ENCODE measurements around the gene ATP4B. TPM values are rescaled to one million over a fixed set of nuclear protein-coding genes. Genes with fewer than 3 reads are reported as not detected.
"Not testable (repeated sequence)": the region's sequence is repeated elsewhere in the genome, so short reads cannot be mapped to it uniquely, and the experiment has no call there.

ATP4B gene
- total RNA-seq, 1 donor, result not detected

DNA sequence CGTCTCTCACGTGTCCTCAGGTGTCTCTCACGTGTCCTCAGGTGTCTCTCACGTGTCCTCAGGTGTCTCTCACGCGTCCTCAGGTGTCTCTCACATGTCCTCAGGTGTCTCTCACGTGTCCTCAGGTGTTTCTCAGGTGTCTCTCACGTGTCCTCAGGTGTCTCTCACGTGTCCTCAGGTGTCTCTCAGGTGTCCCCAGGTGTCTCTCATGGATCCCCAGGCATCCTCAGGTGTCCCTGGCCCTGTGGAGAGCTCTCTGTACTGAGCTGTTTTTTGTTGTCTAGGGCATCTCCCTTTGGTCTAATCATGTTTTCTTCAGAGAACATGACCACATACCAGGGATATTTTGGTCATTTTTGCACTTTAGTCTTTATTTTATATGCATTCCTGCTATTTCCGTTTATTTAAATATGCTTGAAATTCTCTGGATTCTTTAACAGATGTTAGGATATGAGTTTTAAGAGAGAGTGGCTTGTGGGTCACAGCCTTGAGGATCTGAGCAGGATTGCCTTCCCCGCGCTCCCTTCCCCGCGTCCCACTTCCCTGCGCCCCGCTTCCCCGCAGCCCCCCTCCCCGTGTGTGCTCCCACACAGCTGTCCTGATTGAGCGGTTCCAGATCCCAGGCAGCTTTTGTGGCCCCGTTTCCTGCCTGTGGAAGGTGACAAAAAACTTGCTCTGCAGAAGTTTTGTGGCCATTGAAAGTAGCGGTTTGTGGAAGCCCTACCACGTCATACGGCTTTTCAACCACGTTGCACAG lies 31.9 kb downstream of the ATP4B start:
- TF ChIP-seq, protein P1, sequence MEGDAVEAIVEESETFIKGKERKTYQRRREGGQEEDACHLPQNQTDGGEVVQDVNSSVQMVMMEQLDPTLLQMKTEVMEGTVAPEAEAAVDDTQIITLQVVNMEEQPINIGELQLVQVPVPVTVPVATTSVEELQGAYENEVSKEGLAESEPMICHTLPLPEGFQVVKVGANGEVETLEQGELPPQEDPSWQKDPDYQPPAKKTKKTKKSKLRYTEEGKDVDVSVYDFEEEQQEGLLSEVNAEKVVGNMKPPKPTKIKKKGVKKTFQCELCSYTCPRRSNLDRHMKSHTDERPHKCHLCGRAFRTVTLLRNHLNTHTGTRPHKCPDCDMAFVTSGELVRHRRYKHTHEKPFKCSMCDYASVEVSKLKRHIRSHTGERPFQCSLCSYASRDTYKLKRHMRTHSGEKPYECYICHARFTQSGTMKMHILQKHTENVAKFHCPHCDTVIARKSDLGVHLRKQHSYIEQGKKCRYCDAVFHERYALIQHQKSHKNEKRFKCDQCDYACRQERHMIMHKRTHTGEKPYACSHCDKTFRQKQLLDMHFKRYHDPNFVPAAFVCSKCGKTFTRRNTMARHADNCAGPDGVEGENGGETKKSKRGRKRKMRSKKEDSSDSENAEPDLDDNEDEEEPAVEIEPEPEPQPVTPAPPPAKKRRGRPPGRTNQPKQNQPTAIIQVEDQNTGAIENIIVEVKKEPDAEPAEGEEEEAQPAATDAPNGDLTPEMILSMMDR (IDR thresholded peaks at IDR 0.05; ENCODE audit: insufficient read depth, low read length), result no peak
- no peak overlapping the region for H3K4me3 ChIP-seq (ENCODE audit: low read depth, low read length)
- DNase-seq (ENCODE audit: low read depth), result peak; percentile 54

DNA sequence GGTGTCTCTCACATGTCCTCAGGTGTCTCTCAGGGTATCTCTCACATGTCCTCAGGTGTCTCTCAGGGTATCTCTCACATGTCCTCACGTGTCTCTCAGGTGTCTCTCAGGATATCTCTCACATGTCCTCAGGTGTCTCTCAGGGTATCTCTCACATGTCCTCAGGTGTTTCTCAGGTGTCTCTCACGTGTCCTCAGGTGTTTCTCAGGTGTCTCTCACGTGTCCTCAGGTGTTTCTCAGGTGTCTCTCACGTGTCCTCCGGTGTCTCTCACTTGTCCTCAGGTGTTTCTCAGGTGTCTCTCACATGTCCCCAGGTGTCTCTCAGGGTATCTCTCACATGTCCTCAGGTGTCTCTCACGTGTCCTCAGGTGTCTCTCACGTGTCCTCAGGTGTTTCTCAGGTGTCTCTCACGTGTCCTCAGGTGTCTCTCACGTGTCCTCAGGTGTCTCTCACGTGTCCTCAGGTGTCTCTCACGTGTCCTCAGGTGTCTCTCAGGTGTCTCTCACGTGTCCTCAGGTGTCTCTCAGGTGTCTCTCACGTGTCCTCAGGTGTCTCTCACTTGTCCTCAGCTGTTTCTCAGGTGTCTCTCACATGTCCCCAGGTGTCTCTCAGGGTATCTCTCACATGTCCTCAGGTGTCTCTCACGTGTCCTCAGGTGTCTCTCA lies 33.2 kb downstream of the ATP4B start:
- not testable (repeated sequence) for H3K4me3 ChIP-seq (ENCODE audit: low read depth, low read length); DNase-seq (ENCODE audit: low read depth)

DNA sequence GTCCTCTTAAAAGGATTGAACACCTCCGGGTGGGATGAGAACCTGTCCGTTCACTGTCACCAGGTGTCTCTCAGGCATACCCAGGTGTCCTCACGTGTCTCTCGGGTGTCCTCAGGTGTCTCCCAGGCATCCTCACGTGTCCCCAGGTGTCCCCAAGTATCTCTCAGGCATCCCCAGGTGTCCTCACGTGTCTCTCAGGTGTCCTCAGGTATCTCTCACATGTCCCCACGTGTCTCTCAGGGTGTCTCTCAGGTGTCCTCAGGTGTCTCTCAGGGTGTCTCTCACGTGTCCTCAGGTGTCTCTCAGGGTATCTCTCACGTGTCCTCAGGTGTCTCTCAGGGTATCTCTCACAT lies 33.8 kb downstream of the ATP4B start:
- no peak for DNase-seq (ENCODE audit: low read depth)
- H3K4me3 ChIP-seq (ENCODE audit: low read depth, low read length), result no peak overlapping the region
- TF ChIP-seq, protein P1 (IDR thresholded peaks at IDR 0.05; ENCODE audit: insufficient read depth, low read length), result no peak

DNA sequence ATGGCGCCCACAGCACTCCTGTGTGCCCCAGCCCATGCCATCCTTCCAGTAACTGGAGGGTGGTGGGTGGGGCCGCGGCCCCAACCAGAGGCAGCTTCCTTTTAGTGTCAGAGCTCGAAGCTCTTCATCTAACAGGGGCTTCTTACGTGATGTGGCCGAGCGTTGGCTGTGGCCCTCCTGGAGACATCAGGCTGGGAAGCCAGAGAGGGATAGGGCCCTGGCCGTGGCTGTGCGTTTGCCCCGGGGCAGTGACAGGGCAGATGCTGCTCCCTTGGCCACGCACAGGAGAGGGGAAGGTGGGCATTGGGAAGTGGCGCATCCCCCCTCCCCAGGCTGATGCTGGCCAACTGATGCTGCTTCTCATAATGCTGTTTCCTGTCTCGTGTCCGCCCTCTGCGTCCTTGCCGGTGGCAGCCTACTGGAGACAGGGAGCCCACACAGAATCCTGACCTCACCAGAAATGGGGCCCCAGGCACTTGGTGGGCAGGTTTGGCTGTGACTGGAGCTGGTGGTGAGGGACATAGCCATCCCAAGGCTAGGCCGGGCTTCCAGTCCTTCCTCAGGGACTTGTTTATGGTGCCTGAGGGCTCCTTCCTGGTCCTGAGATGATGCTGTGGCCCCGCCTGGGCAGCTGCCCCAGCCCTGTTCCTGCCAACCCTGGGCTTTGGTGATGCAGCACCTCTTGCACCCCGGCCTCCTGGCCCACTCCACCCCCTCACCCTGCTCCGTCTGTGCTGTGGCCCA lies 34.3 kb downstream of the ATP4B start:
- TF ChIP-seq, protein P1 (IDR thresholded peaks at IDR 0.05; ENCODE audit: insufficient read depth, low read length), result no peak
- no peak for DNase-seq (ENCODE audit: low read depth)
- no peak overlapping the region for H3K4me3 ChIP-seq (ENCODE audit: low read depth, low read length)

DNA sequence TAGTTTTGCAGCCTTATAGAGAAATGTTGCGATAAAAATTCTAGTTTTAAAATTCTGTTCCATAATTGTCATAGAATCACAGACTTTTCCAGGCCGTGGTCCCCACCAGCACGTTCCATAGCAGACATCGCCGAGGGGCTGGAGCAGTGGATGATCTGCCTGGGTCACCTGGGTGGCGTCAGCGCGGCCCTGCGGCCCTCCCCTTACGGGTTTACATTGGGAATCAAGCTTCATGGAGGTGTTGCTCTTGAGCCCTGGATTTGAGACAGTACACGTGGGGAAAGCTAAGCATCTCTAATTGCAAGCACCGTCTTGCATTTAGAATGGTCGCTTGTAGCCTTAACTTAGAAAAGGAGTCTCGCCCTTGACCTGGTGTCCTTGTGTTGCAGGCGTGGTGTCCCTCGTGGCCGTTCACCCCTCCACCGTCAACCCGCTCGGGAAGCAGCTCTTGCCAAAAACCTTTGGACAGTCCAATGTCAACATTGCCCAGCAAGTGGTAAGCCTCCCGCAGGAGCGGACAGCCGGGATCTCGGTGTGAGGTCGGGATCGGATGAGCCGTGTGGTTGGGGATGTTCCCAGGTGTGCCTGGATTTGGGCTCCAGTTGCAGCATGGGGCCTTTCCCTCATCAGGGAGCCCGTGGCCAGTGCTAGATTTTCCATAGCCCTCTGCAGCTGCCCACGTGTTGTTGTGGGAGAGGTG lies 35.1 kb downstream of the ATP4B start:
- H3K4me3 ChIP-seq (ENCODE audit: low read depth, low read length), result no peak overlapping the region
- TF ChIP-seq, protein P1 (IDR thresholded peaks at IDR 0.05; ENCODE audit: insufficient read depth, low read length), result no peak
- DNase-seq (ENCODE audit: low read depth), result no peak

DNA sequence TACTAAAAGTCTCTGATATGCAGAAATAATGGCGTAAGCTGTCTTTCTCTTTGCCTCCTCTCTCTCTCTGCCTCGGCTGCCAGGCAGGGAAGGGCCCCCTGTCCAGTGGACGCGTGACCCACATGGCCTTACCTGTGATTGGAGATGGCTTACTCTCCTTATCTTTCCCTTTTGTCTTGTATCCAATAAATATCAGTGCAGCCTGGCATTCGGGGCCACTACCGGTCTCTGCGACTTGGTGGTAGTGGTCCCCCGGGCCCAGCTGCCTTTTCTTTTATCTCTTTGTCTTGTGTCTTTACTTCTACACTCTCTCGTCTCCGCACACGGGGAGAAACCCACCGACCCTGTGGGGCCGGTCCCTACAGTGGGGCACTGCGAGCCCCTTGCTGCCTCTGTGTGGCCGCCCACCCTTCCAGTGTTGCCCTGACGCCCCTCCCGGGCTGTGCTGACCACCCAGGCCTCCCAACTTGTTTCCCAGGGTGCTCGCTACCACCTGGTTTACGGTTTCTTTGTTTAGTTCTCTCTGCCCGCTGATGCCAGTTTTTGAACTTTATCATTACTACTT lies 35.9 kb downstream of the ATP4B start:
- not testable (repeated sequence) for DNase-seq (ENCODE audit: low read depth); H3K4me3 ChIP-seq (ENCODE audit: low read depth, low read length)

DNA sequence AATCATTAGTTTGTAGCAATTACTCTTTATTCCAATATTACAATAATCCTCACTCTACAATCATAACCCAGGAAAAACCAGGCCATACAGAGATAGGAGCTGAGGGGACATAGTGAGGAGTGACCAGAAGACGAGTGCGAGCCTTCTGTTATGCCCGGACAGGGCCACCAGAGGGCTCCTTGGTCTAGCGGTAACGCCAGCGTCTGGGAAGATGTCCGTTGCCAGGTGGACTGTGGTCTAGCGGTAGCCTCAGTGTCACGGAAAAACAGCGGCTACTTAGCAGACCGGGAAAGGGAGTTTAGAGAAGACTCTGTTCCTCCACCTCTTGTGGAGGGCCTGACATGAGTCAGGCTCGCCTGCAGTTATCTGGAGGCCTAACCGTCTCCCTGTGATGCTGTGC lies 36.5 kb downstream of the ATP4B start:
- H3K4me3 ChIP-seq (ENCODE audit: low read depth, low read length), result not testable (repeated sequence)
- TF ChIP-seq, protein P1 (IDR thresholded peaks at IDR 0.05; ENCODE audit: insufficient read depth, low read length), result peak; percentile 42
- peak; percentile 6 for DNase-seq (ENCODE audit: low read depth)

Data from fibroblast of the aortic adventitia (primary cell).